Smooth muscle cell (in vitro differentiated cells): Measurements from ENCODE around the gene CAMSAP2. TPM values are rescaled to one million over a fixed set of nuclear protein-coding genes. Genes with fewer than 3 reads are reported as not detected.

Experiments used
- DNase-seq: peaks from one replicate; lab custom pipeline; 2025; ENCODE audit not compliant: unreplicated experiment; lab: John Stamatoyannopoulos, UW
- H2AFZ ChIP-seq: fragments of 200-600 bp; sonication (generic); 2 replicates; pipeline ENCODE4 v1.6.0; 2016; ENCODE audit warnings: antibody characterized with exemption, low read depth, mild to moderate bottlenecking
- H3F3A ChIP-seq: fragments of 200-600 bp; sonication (generic); 2 replicates; pipeline ENCODE4 v1.6.0; 2017; ENCODE audit warnings: antibody characterized with exemption, low read depth
- H3K27ac ChIP-seq: fragments of 200-600 bp; sonication (generic); 2 replicates; pipeline ENCODE4 v1.5.1; 2016; ENCODE audit warnings: low read depth, mild to moderate bottlenecking
- H3K27me3 ChIP-seq: fragments of 200-600 bp; sonication (generic); 2 replicates; pipeline ENCODE4 v1.6.1; 2016; ENCODE audit warnings: low read depth, mild to moderate bottlenecking
- H3K36me3 ChIP-seq: fragments of 200-600 bp; sonication (generic); 2 replicates; pipeline ENCODE4 v1.5.1; 2016; ENCODE audit warnings: low read depth
- H3K4me1 ChIP-seq: fragments of 200-600 bp; sonication (generic); 2 replicates; pipeline ENCODE4 v1.5.1; 2016; ENCODE audit warnings: low read depth
- H3K4me2 ChIP-seq: fragments of 200-600 bp; sonication (generic); 2 replicates; pipeline ENCODE4 v1.6.0; 2016; ENCODE audit warnings: mild to moderate bottlenecking
- H3K4me3 ChIP-seq: fragments of 200-600 bp; sonication (generic); 2 replicates; pipeline ENCODE4 v1.5.1; 2016; ENCODE audit warnings: mild to moderate bottlenecking
- H3K79me2 ChIP-seq: fragments of 200-600 bp; sonication (generic); 2 replicates; pipeline ENCODE4 v1.6.0; 2016; ENCODE audit warnings: low read depth, mild to moderate bottlenecking
- H3K9ac ChIP-seq: fragments of 200-600 bp; sonication (generic); 2 replicates; pipeline ENCODE4 v1.6.0; 2016; ENCODE audit warnings: low read depth
- H3K9me3 ChIP-seq: fragments of 200-600 bp; sonication (generic); replicated peaks from 2 replicates; pipeline ENCODE4 v1.5.1; 2016; ENCODE audit warnings: low read depth
- H4K20me1 ChIP-seq: fragments of 200-600 bp; sonication (generic); 2 replicates; pipeline ENCODE4 v1.6.0; 2016; ENCODE audit warnings: low read depth
- WGBS: methylation state at CpG from one replicate; pipeline ENCODE4 v1.1.7; 2016; ENCODE audit warnings: low lambda C conversion rate; 5-methylcytosine and 5-hydroxymethylcytosine counted together
- polyA plus RNA-seq: library from polyadenylated mRNA; unstranded; fragments of >200 nt; fragmentation: Nextera tagmentation; extraction: Ambion mirVana; gene quantifications from 2 replicates; pipeline ENCODE4 v1.2.1, GENCODE V29; 2016
- total RNA-seq: library from RNA; depleted of rRNA; stranded (reverse); fragments of >200 nt; gene quantifications from 2 replicates; pipeline ENCODE4 v1.2.3, GENCODE V29; 2014
- TF ChIP-seq, protein P1 (sequence below): fragments of 200-600 bp; sonication (generic); IDR thresholded peaks from 2 replicates; pipeline ENCODE4 v1.5.1; 2017; ENCODE audit warnings: borderline replicate concordance, mild to moderate bottlenecking, antibody characterized with exemption; ENCODE audit not compliant: insufficient read depth, poor library complexity, severe bottlenecking

The CAMSAP2 gene
- total and polyA plus RNA-seq, 2 experiments from 2014 or later: 12.9 to 57.5 TPM

DNA sequence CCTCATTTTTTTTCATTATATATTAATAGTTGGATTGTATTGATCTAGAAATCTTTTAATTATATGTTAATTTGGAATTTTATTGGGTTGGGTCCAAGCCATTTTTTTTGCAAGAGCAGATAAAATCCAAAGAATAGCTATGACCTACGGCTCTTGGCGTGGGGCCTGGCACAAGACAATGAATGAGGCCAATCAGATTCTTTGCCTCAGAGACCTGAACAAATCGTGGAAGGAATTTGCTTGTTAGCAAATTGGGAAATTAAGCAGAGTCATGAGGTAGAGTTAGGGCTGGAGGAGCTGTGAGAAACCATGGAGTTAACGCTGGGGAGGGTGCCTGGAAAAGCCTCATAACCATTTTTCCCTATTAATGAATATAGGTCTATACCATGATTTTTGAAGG, 40.1 kb downstream of the CAMSAP2 start:
- TF ChIP-seq, protein P1, sequence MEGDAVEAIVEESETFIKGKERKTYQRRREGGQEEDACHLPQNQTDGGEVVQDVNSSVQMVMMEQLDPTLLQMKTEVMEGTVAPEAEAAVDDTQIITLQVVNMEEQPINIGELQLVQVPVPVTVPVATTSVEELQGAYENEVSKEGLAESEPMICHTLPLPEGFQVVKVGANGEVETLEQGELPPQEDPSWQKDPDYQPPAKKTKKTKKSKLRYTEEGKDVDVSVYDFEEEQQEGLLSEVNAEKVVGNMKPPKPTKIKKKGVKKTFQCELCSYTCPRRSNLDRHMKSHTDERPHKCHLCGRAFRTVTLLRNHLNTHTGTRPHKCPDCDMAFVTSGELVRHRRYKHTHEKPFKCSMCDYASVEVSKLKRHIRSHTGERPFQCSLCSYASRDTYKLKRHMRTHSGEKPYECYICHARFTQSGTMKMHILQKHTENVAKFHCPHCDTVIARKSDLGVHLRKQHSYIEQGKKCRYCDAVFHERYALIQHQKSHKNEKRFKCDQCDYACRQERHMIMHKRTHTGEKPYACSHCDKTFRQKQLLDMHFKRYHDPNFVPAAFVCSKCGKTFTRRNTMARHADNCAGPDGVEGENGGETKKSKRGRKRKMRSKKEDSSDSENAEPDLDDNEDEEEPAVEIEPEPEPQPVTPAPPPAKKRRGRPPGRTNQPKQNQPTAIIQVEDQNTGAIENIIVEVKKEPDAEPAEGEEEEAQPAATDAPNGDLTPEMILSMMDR: no peak
- no peak overlapping the region for H3K4me2 ChIP-seq
- no peaks in the 10 kb centered on the region for H3K27me3 ChIP-seq
- no peak overlapping the region for H3K4me3 ChIP-seq
- H3K4me1 ChIP-seq: peaks cover 12% of the 10 kb centered on the region
- peaks cover 11% of the 10 kb centered on the region for H3K36me3 ChIP-seq
- H2AFZ ChIP-seq: no peak overlapping the region
- 92% methylated on average over 4 of the region's 4 CpGs for WGBS
- DNase-seq: no peak
- H4K20me1 ChIP-seq: peaks cover 89% of the 10 kb centered on the region
- H3K9ac ChIP-seq: no peak overlapping the region
- peaks cover 97% of the 10 kb centered on the region for H3K79me2 ChIP-seq
- H3F3A ChIP-seq: no peaks in the 10 kb centered on the region
- H3K27ac ChIP-seq: no peak overlapping the region
- no peaks in the 10 kb centered on the region for H3K9me3 ChIP-seq

DNA sequence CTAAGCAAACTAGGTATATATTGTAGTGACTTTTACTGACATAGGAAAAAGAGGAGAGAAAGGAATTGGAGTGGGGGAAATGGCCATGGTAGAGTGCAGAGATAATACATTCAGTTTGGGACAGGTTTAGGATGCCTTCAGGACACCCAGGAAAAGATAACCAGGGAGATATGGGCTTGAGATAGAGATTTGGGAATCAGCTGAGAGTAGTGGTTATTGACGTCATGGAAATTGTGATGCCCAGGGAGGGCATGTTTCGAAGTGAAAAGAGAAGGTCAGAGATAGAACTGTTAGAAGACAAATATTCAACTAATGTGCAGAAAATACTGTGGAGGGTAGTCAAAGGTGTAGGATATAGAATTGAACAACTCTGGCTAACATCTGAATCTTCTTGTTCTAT, 40.6 kb downstream of the CAMSAP2 start:
- no peaks in the 10 kb centered on the region for H3K27me3 ChIP-seq
- no peak overlapping the region for H3K27ac ChIP-seq
- no peak for DNase-seq
- H3K4me1 ChIP-seq: peaks cover 12% of the 10 kb centered on the region
- peaks cover 97% of the 10 kb centered on the region for H3K79me2 ChIP-seq
- no peak overlapping the region for H3K9ac ChIP-seq
- no peak overlapping the region for H3K4me3 ChIP-seq
- WGBS: 75% methylated on average over 2 of the region's 2 CpGs
- TF ChIP-seq, protein P1: no peak
- H4K20me1 ChIP-seq: peaks cover 89% of the 10 kb centered on the region
- H3K36me3 ChIP-seq: peaks cover 11% of the 10 kb centered on the region
- H3K9me3 ChIP-seq: no peaks in the 10 kb centered on the region
- no peaks in the 10 kb centered on the region for H3F3A ChIP-seq
- H3K4me2 ChIP-seq: no peak overlapping the region
- H2AFZ ChIP-seq: no peak overlapping the region

DNA sequence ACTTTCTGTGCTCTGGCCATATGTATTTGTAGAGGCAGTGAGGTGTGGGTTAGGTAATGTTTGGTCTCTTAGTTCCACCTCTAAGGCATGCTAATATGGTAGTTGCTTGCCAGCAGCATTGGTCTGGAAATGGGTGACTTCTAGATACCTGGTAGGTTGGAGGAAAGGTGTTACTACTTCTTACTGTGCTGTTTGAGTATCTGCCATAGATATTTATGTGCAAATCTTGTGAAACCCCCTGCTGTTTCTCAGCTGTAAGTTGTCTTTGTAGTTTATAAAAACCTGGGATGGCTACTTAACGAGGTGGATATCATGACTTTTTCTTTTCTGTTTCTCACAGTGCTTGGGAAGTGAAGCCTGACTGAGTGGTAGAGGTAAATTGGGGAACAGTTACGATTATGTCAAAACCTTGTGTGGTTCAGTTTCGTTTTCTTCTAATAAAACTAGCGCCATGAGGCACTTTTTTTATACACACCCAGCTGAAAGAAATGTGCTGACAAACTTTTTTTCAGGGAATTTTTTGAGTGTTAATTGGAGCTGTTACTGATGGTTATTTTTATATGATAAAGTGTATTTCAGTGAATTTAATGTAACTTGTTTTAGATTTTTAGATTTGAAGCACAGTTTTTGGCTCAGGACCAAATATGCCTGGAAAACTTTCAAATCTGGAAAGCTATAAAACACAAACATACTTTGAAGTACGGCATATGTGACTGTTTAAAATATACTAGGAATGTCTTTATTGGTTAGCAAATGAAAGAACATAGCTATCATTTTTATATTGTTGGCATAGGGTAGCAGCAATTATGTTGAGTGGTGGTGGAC, 42.1 kb downstream of the CAMSAP2 start:
- Histone ChIP-seq H3K27me3 (no peaks in the 10 kb centered on the region), H4K20me1 (peaks cover 81% of the 10 kb centered on the region), H3K79me2 (peaks cover 96% of the 10 kb centered on the region), H3F3A (no peaks in the 10 kb centered on the region), H3K9ac (no peak overlapping the region), H3K4me1 (peaks cover 12% of the 10 kb centered on the region), H3K27ac (peak overlapping the region; percentile 15), H3K4me2 (no peak overlapping the region), H3K4me3 (no peak overlapping the region), H3K36me3 (peaks cover 11% of the 10 kb centered on the region), H3K9me3 (no peaks in the 10 kb centered on the region), H2AFZ (no peak overlapping the region)
- DNase-seq: no peak
- TF ChIP-seq, protein P1: no peak
- WGBS: 78% methylated on average over 5 of the region's 5 CpGs

DNA sequence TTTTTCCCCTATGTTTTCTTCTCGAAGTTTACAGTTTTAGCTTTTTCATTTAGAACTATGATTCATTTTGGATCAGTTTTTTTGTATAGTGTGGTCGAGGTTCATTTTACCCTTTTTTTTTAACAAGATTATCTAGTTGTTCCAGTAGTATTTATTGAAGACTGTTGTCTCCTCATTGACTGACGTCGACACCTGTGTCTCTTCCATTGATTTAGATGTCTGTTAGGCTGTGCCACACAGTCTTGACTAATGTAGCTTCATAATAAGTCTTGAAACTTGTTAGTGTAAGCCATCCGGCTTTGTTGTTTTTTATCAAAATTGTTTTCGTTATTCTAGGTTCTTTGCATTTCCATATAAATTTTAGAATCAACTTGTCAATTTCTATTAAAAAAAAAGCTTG, 45.2 kb downstream of the CAMSAP2 start:
- TF ChIP-seq, protein P1: no peak
- Histone ChIP-seq H3K36me3 (peaks cover 11% of the 10 kb centered on the region), H3K4me3 (no peak overlapping the region), H3K9ac (no peak overlapping the region), H3K4me2 (no peak overlapping the region), H3K9me3 (no peaks in the 10 kb centered on the region), H3K79me2 (peaks cover 94% of the 10 kb centered on the region), H3K4me1 (peaks cover 10% of the 10 kb centered on the region), H4K20me1 (peaks cover 68% of the 10 kb centered on the region), H3K27ac (no peak overlapping the region), H2AFZ (no peak overlapping the region), H3K27me3 (no peaks in the 10 kb centered on the region), H3F3A (no peaks in the 10 kb centered on the region)
- no peak for DNase-seq
- WGBS: 94% methylated on average over 6 of the region's 6 CpGs
